ENCODE data around the gene EPC2.

- no peak for TF ChIP-seq EZH2phosphoT487 (IDR thresholded peaks at IDR 0.05; ENCODE audit: borderline replicate concordance, low read length)
- no peak for TF ChIP-seq CTCF (IDR thresholded peaks at IDR 0.05; ENCODE audit: low read depth, low read length, poor library complexity, severe bottlenecking)
Measured at GRCh38 chr2:148603562-148603920, 41.0 kb upstream of the EPC2 start.
